Endometrial microvascular endothelial cells (primary cell): ENCODE measurements around the gene KCNK16. TPM values are rescaled to one million over a fixed set of nuclear protein-coding genes. Genes with fewer than 3 reads are reported as not detected.
"Not testable (repeated sequence)": the region's sequence is repeated elsewhere in the genome, so short reads cannot be mapped to it uniquely, and the experiment has no call there.

Source experiments
- in situ Hi-C: cut with HindIII; loops from 2 replicates; pipeline ENCODE4 v1.10.0; 2017; ENCODE audit warnings: low sequenced_read_pairs, low pct_unique_long_range_greater_than_20kb; ENCODE audit errors: inconsistent ontology term
- total RNA-seq: library from RNA; depleted of rRNA; stranded (reverse); fragments of >200 nt; gene quantifications from one replicate; pipeline ENCODE4 v1.2.3, GENCODE V29; 2015; ENCODE audit errors: inconsistent ontology term

KCNK16 gene
- total RNA-seq, 1 donor from 2014 or later, result not detected

- in situ Hi-C loops, result no loop called here
Observed at GRCh38 chr6:39289490-39289889, 33.0 kb downstream of the KCNK16 start.

- in situ Hi-C loops, result no loop called here
Observed at GRCh38 chr6:39287601-39288000, 34.9 kb downstream of the KCNK16 start.

- in situ Hi-C loops, result not testable (repeated sequence)
Observed at GRCh38 chr6:39286596-39286995, 35.9 kb downstream of the KCNK16 start.

- in situ Hi-C loops, result no loop called here
Observed at GRCh38 chr6:39282774-39283173, 39.7 kb downstream of the KCNK16 start.

GRCh38 chr6:39281312-39281980 is 41.1 kb downstream of the KCNK16 start:
- in situ Hi-C loops, result no loop called here

- in situ Hi-C loops, result no loop called here
Observed at GRCh38 chr6:39280247-39280731, 42.2 kb downstream of the KCNK16 start.

- in situ Hi-C loops, result no loop called here
Observed at GRCh38 chr6:39279539-39279938, 43.0 kb downstream of the KCNK16 start.

GRCh38 chr6:39276379-39276995 is 46.0 kb downstream of the KCNK16 start:
- in situ Hi-C loops, result no loop called here

GRCh38 chr6:39274903-39275302 is 47.6 kb downstream of the KCNK16 start:
- in situ Hi-C loops, result no loop called here

- in situ Hi-C loops, result no loop called here
Observed at GRCh38 chr6:39274471-39274870, 48.0 kb downstream of the KCNK16 start.

- in situ Hi-C loops, result no loop called here
Observed at GRCh38 chr6:39273406-39273821, 49.1 kb downstream of the KCNK16 start.

GRCh38 chr6:39269961-39270360 is 52.5 kb downstream of the KCNK16 start:
- in situ Hi-C loops, result no loop called here

GRCh38 chr6:39268721-39269120 is 53.8 kb downstream of the KCNK16 start:
- in situ Hi-C loops, result no loop called here

- in situ Hi-C loops, result no loop called here
Observed at GRCh38 chr6:39268171-39268570, 54.3 kb downstream of the KCNK16 start.

GRCh38 chr6:39266782-39267355 is 55.6 kb downstream of the KCNK16 start:
- in situ Hi-C loops, result no loop called here

- in situ Hi-C loops, result no loop called here
Observed at GRCh38 chr6:39266375-39266774, 56.1 kb downstream of the KCNK16 start.

Other genes starting within 250 kb of the KCNK16 start
- gene SAYSD1, start 207.5 kb downstream of the KCNK16 start, total RNA-seq, result 17.8 TPM
- not detected for gene KCNK5, start 93.2 kb downstream of the KCNK16 start, total RNA-seq
- not detected for gene KCNK17, start 8.3 kb downstream of the KCNK16 start, total RNA-seq